Measurements from ENCODE around the gene TCEAL4.
"Not testable (repeated sequence)": the region's sequence is repeated elsewhere in the genome, so short reads cannot be mapped to it uniquely, and the experiment has no call there.

Gene TCEAL4

DNA sequence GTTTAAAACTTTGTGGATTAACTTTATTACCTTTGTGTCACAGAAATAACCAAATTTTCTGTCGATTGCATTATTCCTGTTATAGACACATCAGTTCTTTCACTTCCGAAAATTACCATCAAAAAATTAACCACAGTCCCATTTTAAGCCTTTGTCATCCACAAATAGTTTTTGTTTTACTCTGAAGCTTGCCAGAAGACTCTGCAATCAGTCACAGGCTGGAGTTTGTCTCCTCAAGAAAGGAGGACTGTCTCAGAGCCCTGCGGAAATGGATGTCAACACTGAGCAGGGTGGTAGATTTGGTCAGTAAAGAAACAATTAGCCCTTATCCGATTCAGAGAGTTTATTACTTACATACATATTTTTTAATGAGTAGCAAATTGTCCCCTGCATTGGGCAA lies 20.1 kb upstream of the TCEAL4 start:
- H3K36me3 ChIP-seq (ENCODE audit: insufficient read depth, insufficient read length, low read length) = no peaks in the 10 kb centered on the region
- H3K27me3 ChIP-seq (ENCODE audit: insufficient read depth, insufficient read length) = no peaks in the 10 kb centered on the region
- no peaks in the 10 kb centered on the region for H3K9me3 ChIP-seq (ENCODE audit: insufficient read depth, low read length)
- no peak overlapping the region for H3K9ac ChIP-seq (ENCODE audit: insufficient read length, low read depth)
- no peak for DNase-seq (ENCODE audit: low read depth, low spot score)
- no peak for TF ChIP-seq SUZ12 (IDR thresholded peaks at IDR 0.05; ENCODE audit: extremely low read depth, insufficient read depth, insufficient read length)
- no peak for TF ChIP-seq YY1 (IDR thresholded peaks at IDR 0.05; ENCODE audit: insufficient read depth, insufficient read length)
- TF ChIP-seq ZNF274 (IDR thresholded peaks at IDR 0.05; ENCODE audit: low read depth, low read length) = no peak
- H3K4me1 ChIP-seq (ENCODE audit: insufficient read depth, insufficient read length) = peaks cover 2% of the 10 kb centered on the region
- H3K4me3 ChIP-seq (ENCODE audit: insufficient read length, low read depth) = no peak overlapping the region

DNA sequence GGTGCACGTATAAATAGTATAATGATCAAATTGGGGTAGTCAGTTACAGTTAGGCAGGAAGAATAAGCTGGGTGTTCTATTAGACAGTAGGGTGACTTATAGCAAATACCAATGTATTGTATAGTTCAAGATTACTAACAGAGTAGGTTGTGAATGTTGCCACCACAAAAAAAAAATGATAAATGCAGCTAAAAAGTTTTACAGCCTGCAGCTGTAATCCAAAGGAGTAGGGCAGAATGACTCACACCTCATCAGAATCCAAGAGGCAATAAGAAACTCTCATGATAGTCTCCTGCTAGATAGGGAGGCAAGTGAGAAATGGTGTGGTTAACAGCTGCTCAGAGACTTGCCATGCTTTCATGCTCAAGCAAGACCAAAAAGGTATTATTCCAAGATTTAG lies 19.6 kb upstream of the TCEAL4 start:
- H3K4me1 ChIP-seq (ENCODE audit: insufficient read depth, insufficient read length) = peaks cover 2% of the 10 kb centered on the region
- no peak overlapping the region for H3K4me3 ChIP-seq (ENCODE audit: insufficient read length, low read depth)
- TF ChIP-seq YY1 (IDR thresholded peaks at IDR 0.05; ENCODE audit: insufficient read depth, insufficient read length) = no peak
- no peak for TF ChIP-seq ZNF274 (IDR thresholded peaks at IDR 0.05; ENCODE audit: low read depth, low read length)
- no peak for TF ChIP-seq SUZ12 (IDR thresholded peaks at IDR 0.05; ENCODE audit: extremely low read depth, insufficient read depth, insufficient read length)
- H3K9ac ChIP-seq (ENCODE audit: insufficient read length, low read depth) = no peak overlapping the region
- no peak for DNase-seq (ENCODE audit: low read depth, low spot score)
- no peaks in the 10 kb centered on the region for H3K27me3 ChIP-seq (ENCODE audit: insufficient read depth, insufficient read length)
- no peaks in the 10 kb centered on the region for H3K9me3 ChIP-seq (ENCODE audit: insufficient read depth, low read length)
- H3K36me3 ChIP-seq (ENCODE audit: insufficient read depth, insufficient read length, low read length) = no peaks in the 10 kb centered on the region

DNA sequence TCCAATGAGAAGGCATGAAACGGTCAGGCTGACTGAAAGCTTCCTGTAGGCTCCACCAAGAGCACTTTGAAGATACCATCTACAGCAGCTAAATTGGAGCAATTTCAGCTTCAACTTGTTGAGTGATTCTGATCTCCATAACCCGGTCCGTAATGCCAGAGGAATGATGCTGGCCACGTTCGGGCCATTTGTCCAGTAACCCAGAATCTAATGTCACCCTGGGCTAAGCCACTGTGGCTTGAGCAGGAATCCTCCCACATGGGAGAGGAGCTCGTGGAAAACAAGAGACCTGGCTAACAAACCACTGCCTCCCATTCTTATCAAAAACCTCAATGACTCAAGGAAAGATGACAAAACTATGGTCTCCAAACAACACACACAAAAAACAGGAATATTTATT lies 14.2 kb upstream of the TCEAL4 start:
- TF ChIP-seq YY1 (IDR thresholded peaks at IDR 0.05; ENCODE audit: insufficient read depth, insufficient read length) (no peak), ZNF274 (IDR thresholded peaks at IDR 0.05; ENCODE audit: low read depth, low read length) (no peak), SUZ12 (IDR thresholded peaks at IDR 0.05; ENCODE audit: extremely low read depth, insufficient read depth, insufficient read length) (no peak)
- Histone ChIP-seq H3K9ac (ENCODE audit: insufficient read length, low read depth) (no peak overlapping the region), H3K4me3 (ENCODE audit: insufficient read length, low read depth) (no peak overlapping the region), H3K36me3 (ENCODE audit: insufficient read depth, insufficient read length, low read length) (no peaks in the 10 kb centered on the region), H3K9me3 (ENCODE audit: insufficient read depth, low read length) (no peaks in the 10 kb centered on the region), H3K27me3 (ENCODE audit: insufficient read depth, insufficient read length) (no peaks in the 10 kb centered on the region), H3K4me1 (ENCODE audit: insufficient read depth, insufficient read length) (no peaks in the 10 kb centered on the region)
- DNase-seq (ENCODE audit: low read depth, low spot score) = no peak

DNA sequence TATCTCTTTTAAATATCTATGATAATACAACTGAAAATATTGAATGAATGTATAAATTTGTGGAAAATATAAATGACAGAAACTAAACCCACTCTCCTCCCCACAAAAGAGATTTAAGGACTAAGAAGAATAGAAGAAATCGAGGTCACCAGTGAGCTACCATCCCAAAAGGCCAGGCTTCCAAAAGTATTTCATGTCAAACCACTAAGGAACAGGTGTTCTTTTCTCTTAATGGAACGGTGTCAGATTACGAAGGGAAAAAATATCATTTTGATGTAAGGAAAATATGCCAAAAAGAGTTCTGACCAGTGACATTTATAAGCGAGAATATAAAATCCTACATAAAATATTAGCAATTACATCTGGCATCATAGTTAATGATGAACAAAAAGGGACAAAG lies 13.6 kb upstream of the TCEAL4 start:
- no peak overlapping the region for H3K9ac ChIP-seq (ENCODE audit: insufficient read length, low read depth)
- H3K27me3 ChIP-seq (ENCODE audit: insufficient read depth, insufficient read length) = no peaks in the 10 kb centered on the region
- no peaks in the 10 kb centered on the region for H3K4me1 ChIP-seq (ENCODE audit: insufficient read depth, insufficient read length)
- H3K4me3 ChIP-seq (ENCODE audit: insufficient read length, low read depth) = no peak overlapping the region
- no peak for DNase-seq (ENCODE audit: low read depth, low spot score)
- H3K36me3 ChIP-seq (ENCODE audit: insufficient read depth, insufficient read length, low read length) = no peaks in the 10 kb centered on the region
- TF ChIP-seq YY1 (IDR thresholded peaks at IDR 0.05; ENCODE audit: insufficient read depth, insufficient read length) (no peak), SUZ12 (IDR thresholded peaks at IDR 0.05; ENCODE audit: extremely low read depth, insufficient read depth, insufficient read length) (no peak), ZNF274 (IDR thresholded peaks at IDR 0.05; ENCODE audit: low read depth, low read length) (no peak)
- no peaks in the 10 kb centered on the region for H3K9me3 ChIP-seq (ENCODE audit: insufficient read depth, low read length)

DNA sequence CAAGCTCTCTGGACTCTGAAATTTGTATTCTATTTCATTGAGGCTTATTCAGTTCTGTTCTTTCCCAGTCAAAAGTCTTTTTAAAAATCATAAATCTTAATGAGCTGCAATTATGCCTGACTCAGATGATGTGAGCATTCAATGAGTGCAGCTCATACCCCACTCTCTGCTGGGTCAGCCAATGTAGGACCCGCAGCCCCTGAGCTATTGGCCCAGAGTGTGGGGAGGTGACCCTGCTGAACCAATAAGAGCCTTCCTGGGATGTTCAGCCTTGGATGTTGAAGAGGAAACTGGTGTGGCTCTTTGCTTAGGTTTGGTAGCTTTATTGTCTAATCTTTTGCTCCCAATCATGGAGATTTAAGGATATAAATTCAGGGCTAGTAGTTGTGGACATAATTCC lies 12.1 kb upstream of the TCEAL4 start:
- Histone ChIP-seq H3K27me3 (ENCODE audit: insufficient read depth, insufficient read length) (no peaks in the 10 kb centered on the region), H3K4me1 (ENCODE audit: insufficient read depth, insufficient read length) (no peaks in the 10 kb centered on the region), H3K36me3 (ENCODE audit: insufficient read depth, insufficient read length, low read length) (no peaks in the 10 kb centered on the region), H3K9ac (ENCODE audit: insufficient read length, low read depth) (no peak overlapping the region), H3K4me3 (ENCODE audit: insufficient read length, low read depth) (no peak overlapping the region), H3K9me3 (ENCODE audit: insufficient read depth, low read length) (no peaks in the 10 kb centered on the region)
- DNase-seq (ENCODE audit: low read depth, low spot score) = no peak
- TF ChIP-seq SUZ12 (IDR thresholded peaks at IDR 0.05; ENCODE audit: extremely low read depth, insufficient read depth, insufficient read length) (no peak), ZNF274 (IDR thresholded peaks at IDR 0.05; ENCODE audit: low read depth, low read length) (no peak), YY1 (IDR thresholded peaks at IDR 0.05; ENCODE audit: insufficient read depth, insufficient read length) (no peak)

DNA sequence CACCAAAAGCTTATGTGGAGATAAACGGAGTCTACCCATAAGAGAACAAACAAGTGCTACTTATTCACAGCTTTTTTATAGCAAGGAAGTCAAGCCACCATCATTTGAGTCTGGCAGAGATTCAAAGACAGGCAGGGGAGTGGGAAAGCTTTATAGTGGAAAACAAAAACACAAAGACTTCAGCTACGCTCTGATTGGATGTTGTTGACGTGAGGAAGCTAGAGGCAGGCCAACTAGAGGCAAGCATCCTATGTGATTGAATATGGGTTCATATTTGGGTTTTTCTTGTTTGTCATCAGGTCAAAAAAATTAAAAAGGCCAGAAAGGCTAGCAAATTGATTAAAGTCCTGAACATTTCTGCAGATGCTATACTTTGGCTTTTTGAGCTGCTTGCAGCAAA lies 719 bp upstream of the TCEAL4 start:
- Histone ChIP-seq H3K9ac (ENCODE audit: insufficient read length, low read depth) (no peak overlapping the region), H3K36me3 (ENCODE audit: insufficient read depth, insufficient read length, low read length) (peaks cover 19% of the 10 kb centered on the region), H3K27me3 (ENCODE audit: insufficient read depth, insufficient read length) (no peaks in the 10 kb centered on the region), H3K4me3 (ENCODE audit: insufficient read length, low read depth) (no peak overlapping the region), H3K4me1 (ENCODE audit: insufficient read depth, insufficient read length) (no peaks in the 10 kb centered on the region), H3K9me3 (ENCODE audit: insufficient read depth, low read length) (no peaks in the 10 kb centered on the region)
- DNase-seq (ENCODE audit: low read depth, low spot score) = no peak
- TF ChIP-seq SUZ12 (IDR thresholded peaks at IDR 0.05; ENCODE audit: extremely low read depth, insufficient read depth, insufficient read length) (no peak), ZNF274 (IDR thresholded peaks at IDR 0.05; ENCODE audit: low read depth, low read length) (no peak), YY1 (IDR thresholded peaks at IDR 0.05; ENCODE audit: insufficient read depth, insufficient read length) (no peak)

DNA sequence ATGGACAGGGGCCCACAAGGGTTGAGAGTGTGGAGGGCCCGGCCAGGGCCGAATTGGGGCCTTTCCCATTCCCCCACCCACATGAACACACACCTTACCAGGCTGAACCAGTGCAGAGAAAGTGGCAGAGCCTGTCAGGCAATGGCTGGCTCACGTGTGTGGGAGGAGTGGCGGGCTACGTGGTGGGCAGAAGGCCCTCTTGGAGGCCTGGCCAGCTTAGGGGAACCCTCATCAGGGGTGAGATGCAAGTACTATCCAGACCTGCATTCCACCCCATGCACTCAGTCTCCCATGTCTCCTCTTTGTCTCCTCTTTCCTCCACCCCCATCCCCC lies 965 bp downstream of the TCEAL4 start:
- Histone ChIP-seq H3K36me3 (ENCODE audit: insufficient read depth, insufficient read length, low read length) (peaks cover 19% of the 10 kb centered on the region), H3K9me3 (ENCODE audit: insufficient read depth, low read length) (no peaks in the 10 kb centered on the region), H3K4me1 (ENCODE audit: insufficient read depth, insufficient read length) (no peaks in the 10 kb centered on the region), H3K27me3 (ENCODE audit: insufficient read depth, insufficient read length) (no peaks in the 10 kb centered on the region), H3K9ac (ENCODE audit: insufficient read length, low read depth) (peak overlapping the region; percentile 84), H3K4me3 (ENCODE audit: insufficient read length, low read depth) (peak overlapping the region; percentile 87)
- no peak for DNase-seq (ENCODE audit: low read depth, low spot score)
- TF ChIP-seq SUZ12 (IDR thresholded peaks at IDR 0.05; ENCODE audit: extremely low read depth, insufficient read depth, insufficient read length) = no peak
- no peak for TF ChIP-seq YY1 (IDR thresholded peaks at IDR 0.05; ENCODE audit: insufficient read depth, insufficient read length)
- TF ChIP-seq ZNF274 (IDR thresholded peaks at IDR 0.05; ENCODE audit: low read depth, low read length) = no peak

DNA sequence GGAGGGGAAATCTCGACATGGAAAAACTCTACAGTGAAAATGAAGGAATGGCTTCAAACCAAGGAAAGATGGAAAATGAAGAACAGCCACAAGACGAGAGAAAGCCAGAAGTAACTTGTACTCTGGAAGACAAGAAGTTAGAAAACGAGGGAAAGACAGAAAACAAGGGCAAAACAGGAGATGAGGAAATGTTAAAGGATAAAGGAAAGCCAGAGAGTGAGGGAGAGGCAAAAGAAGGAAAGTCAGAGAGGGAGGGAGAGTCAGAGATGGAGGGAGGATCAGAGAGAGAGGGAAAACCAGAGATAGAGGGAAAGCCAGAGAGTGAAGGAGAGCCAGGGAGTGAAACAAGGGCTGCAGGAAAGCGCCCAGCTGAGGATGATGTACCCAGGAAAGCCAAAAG lies 1.3 kb downstream of the TCEAL4 start:
- no peak overlapping the region for H3K9ac ChIP-seq (ENCODE audit: insufficient read length, low read depth)
- H3K36me3 ChIP-seq (ENCODE audit: insufficient read depth, insufficient read length, low read length) = peaks cover 19% of the 10 kb centered on the region
- peak overlapping the region; percentile 87 for H3K4me3 ChIP-seq (ENCODE audit: insufficient read length, low read depth)
- no peak for DNase-seq (ENCODE audit: low read depth, low spot score)
- no peaks in the 10 kb centered on the region for H3K9me3 ChIP-seq (ENCODE audit: insufficient read depth, low read length)
- no peaks in the 10 kb centered on the region for H3K27me3 ChIP-seq (ENCODE audit: insufficient read depth, insufficient read length)
- TF ChIP-seq YY1 (IDR thresholded peaks at IDR 0.05; ENCODE audit: insufficient read depth, insufficient read length) = no peak
- no peak for TF ChIP-seq ZNF274 (IDR thresholded peaks at IDR 0.05; ENCODE audit: low read depth, low read length)
- TF ChIP-seq SUZ12 (IDR thresholded peaks at IDR 0.05; ENCODE audit: extremely low read depth, insufficient read depth, insufficient read length) = no peak
- no peaks in the 10 kb centered on the region for H3K4me1 ChIP-seq (ENCODE audit: insufficient read depth, insufficient read length)

GRCh38 chrX:103592295-103592694 lies 7.0 kb downstream of the TCEAL4 start:
- not testable (repeated sequence) for H3K27me3 ChIP-seq (ENCODE audit: insufficient read depth, insufficient read length); H3K4me1 ChIP-seq (ENCODE audit: insufficient read depth, insufficient read length); H3K9ac ChIP-seq (ENCODE audit: insufficient read length, low read depth); DNase-seq (ENCODE audit: low read depth, low spot score); H3K4me3 ChIP-seq (ENCODE audit: insufficient read length, low read depth)
- Histone ChIP-seq H3K36me3 (ENCODE audit: insufficient read depth, insufficient read length, low read length) (peaks cover 17% of the 10 kb centered on the region), H3K9me3 (ENCODE audit: insufficient read depth, low read length) (peaks cover 14% of the 10 kb centered on the region)

- H3K4me1 ChIP-seq (ENCODE audit: insufficient read depth, insufficient read length); DNase-seq (ENCODE audit: low read depth, low spot score): not testable (repeated sequence)
Measured at GRCh38 chrX:103595202-103595601, 9.9 kb downstream of the TCEAL4 start.

More at GRCh38 chrX:103595202-103595601, 9.9 kb downstream of the TCEAL4 start:
- H3K36me3 ChIP-seq (ENCODE audit: insufficient read depth, insufficient read length, low read length); H3K27me3 ChIP-seq (ENCODE audit: insufficient read depth, insufficient read length); H3K4me3 ChIP-seq (ENCODE audit: insufficient read length, low read depth); H3K9ac ChIP-seq (ENCODE audit: insufficient read length, low read depth): not testable (repeated sequence)
- peaks cover 14% of the 10 kb centered on the region for H3K9me3 ChIP-seq (ENCODE audit: insufficient read depth, low read length)

All from NT2/D1 (cell line).